Neural progenitor cell (in vitro differentiated cells): ENCODE results near the gene GMDS. TPM values are rescaled to one million over a fixed set of nuclear protein-coding genes. Genes with fewer than 3 reads are reported as not detected.

Source experiments
- DNase-seq: peaks from one replicate; pipeline ENCODE4 v3.0.0-alpha.2; 2016; ENCODE audit warnings: low spot score
- H2AFZ ChIP-seq: fragments of 200-600 bp; sonication (generic); replicated peaks from 2 replicates; pipeline ENCODE4 v1.6.1; 2016; ENCODE audit warnings: antibody characterized with exemption
- H3F3A ChIP-seq: fragments of 200-600 bp; sonication (generic); 2 replicates; pipeline ENCODE4 v1.6.1; 2016; ENCODE audit warnings: antibody characterized with exemption, low read depth
- H3K27ac ChIP-seq: fragments of 200-600 bp; sonication (generic); 2 replicates; pipeline ENCODE4 v1.5.1; 2016; ENCODE audit warnings: mild to moderate bottlenecking
- H3K27me3 ChIP-seq: fragments of 200-600 bp; sonication (generic); 2 replicates; pipeline ENCODE4 v1.6.1; 2016; ENCODE audit warnings: mild to moderate bottlenecking, moderate library complexity
- H3K36me3 ChIP-seq: fragments of 200-600 bp; sonication (generic); 2 replicates; pipeline ENCODE4 v1.5.1; 2016
- H3K4me1 ChIP-seq: fragments of 200-600 bp; sonication (generic); 2 replicates; pipeline ENCODE4 v1.6.1; 2016; ENCODE audit warnings: mixed run types
- H3K4me2 ChIP-seq: fragments of 200-600 bp; sonication (generic); 2 replicates; pipeline ENCODE4 v1.6.1; 2016
- H3K4me3 ChIP-seq: fragments of 200-600 bp; sonication (generic); 2 replicates; pipeline ENCODE4 v1.5.1; 2016
- H3K79me2 ChIP-seq: fragments of 200-600 bp; sonication (generic); 2 replicates; pipeline ENCODE4 v1.6.1; 2016; ENCODE audit warnings: low read depth
- H3K9ac ChIP-seq: fragments of 200-600 bp; sonication (generic); 2 replicates; pipeline ENCODE4 v1.6.1; 2016
- H3K9me3 ChIP-seq: fragments of 200-600 bp; sonication (generic); 2 replicates; pipeline ENCODE4 v1.5.1; 2016; ENCODE audit warnings: low read depth
- H4K20me1 ChIP-seq: fragments of 200-600 bp; sonication (generic); 2 replicates; pipeline ENCODE4 v1.6.1; 2016; ENCODE audit warnings: low read depth
- H3K27ac Mint-ChIP-seq: 3 replicates; pipeline ENCODE4 v1.8.0; 2021; ENCODE audit warnings: mixed read lengths
- H3K27me3 Mint-ChIP-seq: 2 replicates; pipeline ENCODE4 v1.8.0; 2022; ENCODE audit warnings: low read depth, mild to moderate bottlenecking, inconsistent platforms, moderate library complexity, mixed read lengths; ENCODE audit not compliant: insufficient read depth
- H3K36me3 Mint-ChIP-seq: 3 replicates; pipeline ENCODE4 v1.8.0; 2021; ENCODE audit warnings: mixed read lengths
- H3K4me1 Mint-ChIP-seq: 3 replicates; pipeline ENCODE4 v1.8.0; 2021; ENCODE audit warnings: mixed read lengths
- H3K4me3 Mint-ChIP-seq: 3 replicates; pipeline ENCODE4 v1.8.0; 2021; ENCODE audit warnings: mild to moderate bottlenecking, moderate library complexity, mixed read lengths
- H3K9me3 Mint-ChIP-seq: 3 replicates; pipeline ENCODE4 v1.8.0; 2020; ENCODE audit warnings: mixed read lengths
- EZH2 ChIP-seq: fragments of 200-600 bp; sonication (generic); IDR thresholded peaks from 2 replicates; pipeline ENCODE4 v1.6.1; 2017; ENCODE audit warnings: antibody characterized with exemption, mild to moderate bottlenecking, moderate library complexity
- EZH2phosphoT487 ChIP-seq: fragments of 200-600 bp; sonication (generic); IDR thresholded peaks from 2 replicates; pipeline ENCODE4 v1.6.1; 2017; ENCODE audit warnings: antibody characterized with exemption
- total RNA-seq: library from RNA; depleted of rRNA; stranded (reverse); fragments of >200 nt; gene quantifications from 2 replicates; pipeline ENCODE4 v1.2.3, GENCODE V29; 2015; ENCODE audit warnings: low replicate concordance
- TF ChIP-seq, protein P1 (sequence below): fragments of 200-600 bp; sonication (generic); IDR thresholded peaks from 2 replicates; pipeline ENCODE4 v1.5.1; 2017; ENCODE audit warnings: antibody characterized with exemption, mild to moderate bottlenecking

Gene GMDS
- total RNA-seq, 1 donor from 2014 or later, result 22.6 TPM

DNA sequence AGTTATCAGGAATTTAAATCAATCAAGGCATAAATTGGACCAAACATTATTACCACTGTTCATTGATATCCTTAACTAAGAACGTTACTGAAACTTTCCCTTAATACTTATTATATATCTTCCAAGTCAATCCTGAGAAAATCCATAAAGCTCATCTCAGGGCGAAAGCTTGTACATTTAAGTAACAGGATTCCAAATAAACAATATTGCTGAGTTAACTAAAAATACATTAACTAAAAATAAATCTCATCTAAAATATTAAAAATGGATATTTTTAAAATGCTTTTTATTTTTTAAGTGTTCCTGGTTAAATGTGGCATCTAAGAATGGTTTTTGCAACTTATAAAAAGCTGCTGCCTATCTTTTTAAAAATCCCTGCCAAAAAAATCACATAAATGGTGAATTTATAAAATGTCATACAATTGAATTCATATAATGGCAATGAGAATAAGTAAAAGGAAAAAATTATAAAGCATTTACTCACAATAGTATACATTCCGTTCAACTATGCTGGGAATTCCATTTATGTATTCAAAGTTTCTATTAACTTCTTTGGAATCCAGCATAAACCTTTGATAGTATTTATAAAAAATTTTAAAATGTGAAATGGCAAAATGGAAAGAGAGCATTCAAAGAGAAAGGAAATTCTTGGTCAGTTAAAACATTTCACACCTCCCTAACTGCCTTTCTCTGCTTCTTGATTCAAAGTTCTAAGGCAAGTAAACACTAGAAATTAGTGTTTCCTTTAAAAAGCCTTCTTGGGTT lies 20.8 kb upstream of the GMDS start:
- H3K36me3 ChIP-seq, result no peaks in the 10 kb centered on the region
- no peak overlapping the region for H2AFZ ChIP-seq
- H3K27me3 ChIP-seq, result no peaks in the 10 kb centered on the region
- no peak overlapping the region for H3K9ac ChIP-seq
- H3K9me3 ChIP-seq, result no peaks in the 10 kb centered on the region
- H3F3A ChIP-seq, result no peaks in the 10 kb centered on the region
- H3K27ac ChIP-seq, result no peak overlapping the region
- H3K4me1 ChIP-seq, result no peaks in the 10 kb centered on the region
- no peak for DNase-seq
- H3K79me2 ChIP-seq, result no peaks in the 10 kb centered on the region
- no peak overlapping the region for H3K27ac Mint-ChIP-seq
- H3K27me3 Mint-ChIP-seq, result no peaks in the 10 kb centered on the region
- H3K9me3 Mint-ChIP-seq, result no peaks in the 10 kb centered on the region
- no peak overlapping the region for H3K4me3 ChIP-seq
- TF ChIP-seq EZH2, result no peak
- TF ChIP-seq, protein P1, sequence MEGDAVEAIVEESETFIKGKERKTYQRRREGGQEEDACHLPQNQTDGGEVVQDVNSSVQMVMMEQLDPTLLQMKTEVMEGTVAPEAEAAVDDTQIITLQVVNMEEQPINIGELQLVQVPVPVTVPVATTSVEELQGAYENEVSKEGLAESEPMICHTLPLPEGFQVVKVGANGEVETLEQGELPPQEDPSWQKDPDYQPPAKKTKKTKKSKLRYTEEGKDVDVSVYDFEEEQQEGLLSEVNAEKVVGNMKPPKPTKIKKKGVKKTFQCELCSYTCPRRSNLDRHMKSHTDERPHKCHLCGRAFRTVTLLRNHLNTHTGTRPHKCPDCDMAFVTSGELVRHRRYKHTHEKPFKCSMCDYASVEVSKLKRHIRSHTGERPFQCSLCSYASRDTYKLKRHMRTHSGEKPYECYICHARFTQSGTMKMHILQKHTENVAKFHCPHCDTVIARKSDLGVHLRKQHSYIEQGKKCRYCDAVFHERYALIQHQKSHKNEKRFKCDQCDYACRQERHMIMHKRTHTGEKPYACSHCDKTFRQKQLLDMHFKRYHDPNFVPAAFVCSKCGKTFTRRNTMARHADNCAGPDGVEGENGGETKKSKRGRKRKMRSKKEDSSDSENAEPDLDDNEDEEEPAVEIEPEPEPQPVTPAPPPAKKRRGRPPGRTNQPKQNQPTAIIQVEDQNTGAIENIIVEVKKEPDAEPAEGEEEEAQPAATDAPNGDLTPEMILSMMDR, result no peak
- TF ChIP-seq EZH2phosphoT487, result no peak
- peaks cover 5% of the 10 kb centered on the region for H3K36me3 Mint-ChIP-seq
- H3K4me2 ChIP-seq, result no peak overlapping the region
- no peak overlapping the region for H3K4me3 Mint-ChIP-seq
- H3K4me1 Mint-ChIP-seq, result no peaks in the 10 kb centered on the region
- no peaks in the 10 kb centered on the region for H4K20me1 ChIP-seq

DNA sequence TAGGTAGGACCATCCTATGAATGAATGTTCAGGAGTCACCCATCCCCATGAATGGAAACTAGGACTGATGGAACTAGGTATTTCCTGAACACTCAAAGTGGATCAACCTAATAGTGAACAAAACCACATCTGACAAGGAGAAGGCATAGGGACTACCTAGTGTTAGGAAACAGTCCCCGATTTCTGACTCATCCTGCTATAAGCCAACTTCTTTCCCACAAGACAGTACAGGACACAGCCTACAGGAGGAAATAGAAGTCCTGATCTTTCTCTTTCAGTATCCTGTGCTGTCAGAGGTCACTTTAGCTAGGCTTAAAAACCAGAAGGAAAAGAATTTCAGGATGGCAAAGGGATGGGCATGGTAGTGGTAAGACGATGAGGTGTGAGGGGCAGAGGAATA lies 19.5 kb upstream of the GMDS start:
- Mint-ChIP-seq H3K4me1 (no peaks in the 10 kb centered on the region), H3K36me3 (peaks cover 5% of the 10 kb centered on the region), H3K4me3 (no peak overlapping the region), H3K9me3 (no peaks in the 10 kb centered on the region), H3K27ac (no peak overlapping the region), H3K27me3 (no peaks in the 10 kb centered on the region)
- Histone ChIP-seq H3K27ac (no peak overlapping the region), H3F3A (no peaks in the 10 kb centered on the region), H2AFZ (no peak overlapping the region), H3K79me2 (no peaks in the 10 kb centered on the region), H3K4me1 (no peaks in the 10 kb centered on the region), H3K9me3 (no peaks in the 10 kb centered on the region), H3K4me3 (no peak overlapping the region), H3K36me3 (no peaks in the 10 kb centered on the region), H4K20me1 (no peaks in the 10 kb centered on the region), H3K27me3 (no peaks in the 10 kb centered on the region), H3K4me2 (no peak overlapping the region), H3K9ac (no peak overlapping the region)
- no peak for DNase-seq
- TF ChIP-seq EZH2phosphoT487, result no peak
- TF ChIP-seq, protein P1, result no peak
- no peak for TF ChIP-seq EZH2

DNA sequence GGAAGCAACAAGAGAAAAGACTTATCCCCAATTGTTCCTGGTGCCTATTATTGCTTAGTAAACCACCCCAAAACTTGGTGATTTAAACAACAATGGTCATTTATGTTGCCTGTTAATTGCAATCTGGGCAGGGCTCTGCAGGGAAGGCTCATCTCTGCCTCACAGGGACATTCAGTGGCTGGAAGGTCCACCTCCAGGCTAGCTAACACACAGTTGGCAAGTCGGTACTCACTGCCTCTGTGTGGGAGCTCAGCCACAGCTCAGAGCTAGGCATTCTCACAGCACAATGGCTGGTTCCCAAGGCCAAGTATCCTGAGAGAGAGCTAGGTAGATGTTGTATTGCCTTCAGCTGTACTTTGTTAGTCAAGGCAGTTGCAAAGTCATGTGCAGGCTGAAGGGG lies 18.5 kb upstream of the GMDS start:
- no peak overlapping the region for H3K4me3 Mint-ChIP-seq
- no peaks in the 10 kb centered on the region for H3K4me1 Mint-ChIP-seq

More for the DNA sequence above, 18.5 kb upstream of the GMDS start:
- Histone ChIP-seq H2AFZ (no peak overlapping the region), H3K9ac (no peak overlapping the region), H3K27ac (no peak overlapping the region), H3K9me3 (no peaks in the 10 kb centered on the region), H3F3A (no peaks in the 10 kb centered on the region), H3K4me3 (no peak overlapping the region), H3K27me3 (no peaks in the 10 kb centered on the region), H3K79me2 (no peaks in the 10 kb centered on the region), H3K4me1 (no peaks in the 10 kb centered on the region), H3K36me3 (no peaks in the 10 kb centered on the region), H3K4me2 (no peak overlapping the region), H4K20me1 (no peaks in the 10 kb centered on the region)
- H3K9me3 Mint-ChIP-seq, result no peaks in the 10 kb centered on the region
- no peaks in the 10 kb centered on the region for H3K27me3 Mint-ChIP-seq
- no peak overlapping the region for H3K27ac Mint-ChIP-seq
- H3K36me3 Mint-ChIP-seq, result peaks cover 5% of the 10 kb centered on the region
- TF ChIP-seq EZH2 (no peak), EZH2phosphoT487 (no peak)
- TF ChIP-seq, protein P1, result no peak
- no peak for DNase-seq
